Mucosa of descending colon (tissue), 3 donors: ENCODE measurements around the gene MRPL3. TPM values are rescaled to one million over a fixed set of nuclear protein-coding genes. Genes with fewer than 3 reads are reported as not detected.

Experiments used
- ATAC-seq: fragments of 200-7000 bp; cut with Tn5 transposase; one replicate; pipeline ENCODE4 v1.9.1; 2020; ENCODE audit warnings: mild to moderate bottlenecking, moderate library complexity
- DNase-seq, 3 donors: peaks; one replicate each; pipeline ENCODE4 v3.0.0-alpha.2; 2020
- H3K36me3 ChIP-seq: fragments of 200-600 bp; one replicate; pipeline ENCODE4 v1.8.0; 2021; ENCODE audit warnings: low read depth, mild to moderate bottlenecking
- H3K4me1 ChIP-seq: fragments of 200-600 bp; one replicate; pipeline ENCODE4 v1.8.0; 2021; ENCODE audit warnings: low read depth, mild to moderate bottlenecking
- H3K4me3 ChIP-seq: fragments of 200-600 bp; one replicate; pipeline ENCODE4 v1.8.0; 2021; ENCODE audit warnings: mild to moderate bottlenecking
- H3K9me3 ChIP-seq: fragments of 200-600 bp; one replicate; pipeline ENCODE4 v1.8.0; 2021; ENCODE audit warnings: mild to moderate bottlenecking
- intact Hi-C, 2 donors: fragments of 100-400 bp; cut with DNase I in 1 of 2; cut with micrococcal nuclease in 1 of 2; formaldehyde crosslinking; loops; one replicate each; pipeline versions ENCODE4 v1.11.0 to v1.11.1; 2022; cut with DNase I, micrococcal nuclease
- total RNA-seq, 3 donors: library from RNA; stranded (reverse); fragmentation: NEBNext Ultra II Directional in 2 of 3; extraction: Animal tissue kit (Norgen Biotek cat#: 25700) in 2 of 3; gene quantifications; one replicate each; pipeline versions ENCODE4 v1.2.1 to v1.2.4, GENCODE V29; 2021 to 2023
- TF ChIP-seq, protein P1 (sequence below): fragments of 200-600 bp; IDR thresholded peaks from one replicate; pipeline ENCODE4 v1.8.0; 2022; ENCODE audit warnings: antibody characterized with exemption, mild to moderate bottlenecking
- donor health status: DM: no; HTN: no; CAD: no; lungs with moderate emphysema.
- donor health status: DM: no; HTN: no; CAD: no.
- donor health status: DM: no; HTN: yes; CAD: no.

Gene MRPL3
- total RNA-seq, 3 donors from 2014 or later: 48.6 to 68.8 (median 49.2) TPM

DNA sequence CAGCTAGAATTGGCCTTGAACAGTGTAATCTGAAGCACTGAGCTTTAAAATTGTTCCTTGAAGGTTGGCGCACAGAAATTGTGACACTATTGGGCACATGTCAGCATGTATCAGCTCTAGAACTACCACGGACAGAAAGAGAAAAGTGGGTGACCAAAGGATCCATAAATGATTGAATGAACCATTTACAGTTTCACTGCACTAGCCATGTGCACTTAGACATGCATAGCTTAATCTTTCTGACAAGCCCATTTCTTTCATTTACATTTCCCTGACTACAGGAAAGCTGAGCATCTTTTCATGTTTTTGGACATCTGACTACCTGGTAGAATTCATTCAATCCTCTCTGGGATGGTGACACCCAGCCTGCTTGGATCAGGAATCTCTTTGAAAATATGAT lies 85.0 kb downstream of the MRPL3 start:
- ATAC-seq (no peak), DNase-seq (no peak)
- no peaks in the 10 kb centered on the region for H3K4me1 ChIP-seq
- no peaks in the 10 kb centered on the region for H3K9me3 ChIP-seq
- intact Hi-C loops: no loop called here
- TF ChIP-seq, protein P1, sequence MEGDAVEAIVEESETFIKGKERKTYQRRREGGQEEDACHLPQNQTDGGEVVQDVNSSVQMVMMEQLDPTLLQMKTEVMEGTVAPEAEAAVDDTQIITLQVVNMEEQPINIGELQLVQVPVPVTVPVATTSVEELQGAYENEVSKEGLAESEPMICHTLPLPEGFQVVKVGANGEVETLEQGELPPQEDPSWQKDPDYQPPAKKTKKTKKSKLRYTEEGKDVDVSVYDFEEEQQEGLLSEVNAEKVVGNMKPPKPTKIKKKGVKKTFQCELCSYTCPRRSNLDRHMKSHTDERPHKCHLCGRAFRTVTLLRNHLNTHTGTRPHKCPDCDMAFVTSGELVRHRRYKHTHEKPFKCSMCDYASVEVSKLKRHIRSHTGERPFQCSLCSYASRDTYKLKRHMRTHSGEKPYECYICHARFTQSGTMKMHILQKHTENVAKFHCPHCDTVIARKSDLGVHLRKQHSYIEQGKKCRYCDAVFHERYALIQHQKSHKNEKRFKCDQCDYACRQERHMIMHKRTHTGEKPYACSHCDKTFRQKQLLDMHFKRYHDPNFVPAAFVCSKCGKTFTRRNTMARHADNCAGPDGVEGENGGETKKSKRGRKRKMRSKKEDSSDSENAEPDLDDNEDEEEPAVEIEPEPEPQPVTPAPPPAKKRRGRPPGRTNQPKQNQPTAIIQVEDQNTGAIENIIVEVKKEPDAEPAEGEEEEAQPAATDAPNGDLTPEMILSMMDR: no peak
- H3K4me3 ChIP-seq: no peak overlapping the region
- no peaks in the 10 kb centered on the region for H3K36me3 ChIP-seq

Other genes starting within 250 kb of the MRPL3 start
- gene NUDT16, start 121.2 kb downstream of the MRPL3 start, total RNA-seq: 10 to 100 TPM; 31.7 to 45.9 (median 39.9) TPM